Epidermal melanocyte (primary cell): Measurements from ENCODE around the gene SCNM1.
"Not testable (repeated sequence)": the region's sequence is repeated elsewhere in the genome, so short reads cannot be mapped to it uniquely, and the experiment has no call there.

ENCODE experiments used
- DNase-seq: peaks from one replicate; pipeline ENCODE4 v3.0.0; 2011; ENCODE audit warnings: low spot score; ENCODE audit not compliant: insufficient read length

SCNM1 gene

GRCh38 chr1:151146412-151147131 lies 19.4 kb upstream of the SCNM1 start, which contains the start of gene SEMA6C:
TSS of gene SEMA6C (minus strand) at chr1:151146631. CDS start at chr1:151142621, 4,010 bp downstream.
- DNase-seq: peak; percentile 83

- no peak for DNase-seq
Observed at GRCh38 chr1:151147132-151147503, 18.8 kb upstream of the SCNM1 start.

- DNase-seq: no peak
Observed at GRCh38 chr1:151147665-151148064, 18.3 kb upstream of the SCNM1 start.

DNA sequence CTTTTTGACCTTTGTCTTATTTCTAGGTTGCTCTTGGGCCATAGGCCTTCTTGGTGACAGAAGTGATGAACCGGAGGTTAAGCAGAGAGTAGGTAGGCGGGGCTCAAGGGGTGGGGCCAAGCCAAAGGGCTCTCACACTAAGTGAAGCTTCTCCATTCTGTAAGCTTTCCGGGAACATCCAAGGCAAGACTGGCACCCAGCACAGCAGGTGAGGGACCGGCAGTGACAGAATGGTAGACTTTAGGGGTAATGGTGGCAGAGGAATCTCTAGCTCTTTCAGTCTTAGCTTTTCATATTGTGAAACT lies 9.5 kb upstream of the SCNM1 start, which contains the start of gene TNFAIP8L2:
Gene TNFAIP8L2 (plus strand): TSS at position 135 of the 305 bp plus-strand sequence. CDS start 2,049 bp downstream, outside the sequence.
- no peak for DNase-seq

DNA sequence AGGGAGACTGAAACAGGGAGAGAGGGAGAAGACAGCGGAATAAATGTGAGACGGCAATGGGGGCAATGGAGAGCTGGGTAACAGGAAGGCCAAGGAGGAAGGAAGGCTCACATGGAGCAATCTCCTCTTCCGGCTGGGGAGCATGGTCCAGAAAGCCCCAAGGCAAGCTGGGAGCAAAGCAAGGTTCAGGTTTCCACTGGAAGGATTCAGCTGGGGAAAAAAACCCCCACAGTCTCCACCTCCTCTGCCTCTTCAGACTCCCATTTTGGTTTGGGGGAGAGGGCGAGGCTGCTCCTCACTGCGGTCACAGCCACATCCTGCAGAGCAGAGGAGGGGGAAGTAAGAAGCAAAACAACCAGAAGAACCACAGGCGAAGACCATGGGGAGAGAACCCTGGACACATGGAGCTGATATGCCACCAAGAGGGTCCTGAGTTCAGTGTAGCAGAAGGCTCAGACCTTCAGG lies 8.8 kb upstream of the SCNM1 start:
- DNase-seq: no peak

GRCh38 chr1:151158326-151158725 lies 7.6 kb upstream of the SCNM1 start:
- no peak for DNase-seq

DNA sequence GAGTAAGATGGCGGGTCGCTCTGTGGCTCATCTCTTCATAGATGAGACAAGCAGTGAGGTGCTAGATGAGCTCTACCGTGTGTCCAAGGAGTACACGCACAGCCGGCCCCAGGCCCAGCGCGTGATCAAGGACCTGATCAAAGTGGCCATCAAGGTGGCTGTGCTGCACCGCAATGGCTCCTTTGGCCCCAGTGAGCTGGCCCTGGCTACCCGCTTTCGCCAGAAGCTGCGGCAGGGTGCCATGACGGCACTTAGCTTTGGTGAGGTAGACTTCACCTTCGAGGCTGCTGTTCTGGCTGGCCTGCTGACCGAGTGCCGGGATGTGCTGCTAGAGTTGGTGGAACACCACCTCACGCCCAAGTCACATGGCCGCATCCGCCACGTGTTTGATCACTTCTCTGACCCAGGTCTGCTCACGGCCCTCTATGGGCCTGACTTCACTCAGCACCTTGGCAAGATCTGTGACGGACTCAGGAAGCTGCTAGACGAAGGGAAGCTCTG lies 7.1 kb upstream of the SCNM1 start:
- DNase-seq: no peak

DNA sequence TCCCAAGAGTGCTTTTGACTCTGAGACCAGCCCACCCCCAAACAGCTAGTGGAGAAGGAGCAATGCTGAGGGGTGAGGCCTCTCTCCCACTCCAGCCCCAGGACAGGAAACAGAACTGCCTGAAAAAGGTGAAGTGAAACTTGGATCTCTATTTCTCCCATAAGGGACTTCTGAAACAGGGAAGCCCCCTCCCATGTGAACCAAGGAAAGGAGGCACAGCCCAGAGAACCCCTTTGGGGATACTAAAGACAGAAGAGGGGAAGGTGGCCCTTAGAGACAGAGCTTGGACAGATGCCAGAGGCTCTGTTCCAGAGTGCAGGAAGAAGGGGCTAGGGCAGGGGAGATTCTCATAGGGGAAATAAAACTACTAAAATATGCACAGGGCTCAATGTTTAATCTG lies 6.6 kb upstream of the SCNM1 start:
- no peak for DNase-seq

- no peak for DNase-seq
Observed at GRCh38 chr1:151164732-151165280, 1.1 kb upstream of the SCNM1 start.

GRCh38 chr1:151165281-151165737 lies 635 bp upstream of the SCNM1 start:
- peak; percentile 61 for DNase-seq

DNA sequence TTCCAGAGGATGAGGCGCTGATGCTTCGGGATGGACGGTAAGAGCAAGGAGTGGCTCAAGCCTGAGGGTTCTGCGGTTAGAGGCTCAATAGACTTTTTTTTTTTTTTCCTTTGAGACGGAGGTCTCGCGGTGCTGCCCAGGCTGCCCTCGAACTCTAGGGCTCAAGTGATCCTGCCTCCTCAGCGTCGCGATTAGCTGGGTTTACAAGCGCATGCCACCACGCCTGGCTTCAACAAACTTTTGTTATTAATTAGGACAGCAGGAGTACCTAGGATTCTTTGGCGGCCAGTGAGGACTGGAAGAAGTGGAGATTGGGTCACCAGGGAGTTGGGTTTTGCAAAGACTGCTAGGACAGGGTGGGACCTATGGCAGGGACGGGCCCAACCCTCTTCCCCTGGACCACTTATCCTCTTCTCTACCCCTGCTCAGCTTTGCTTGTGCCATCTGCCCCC lies 587 bp downstream of the SCNM1 start:
- DNase-seq: no peak

DNA sequence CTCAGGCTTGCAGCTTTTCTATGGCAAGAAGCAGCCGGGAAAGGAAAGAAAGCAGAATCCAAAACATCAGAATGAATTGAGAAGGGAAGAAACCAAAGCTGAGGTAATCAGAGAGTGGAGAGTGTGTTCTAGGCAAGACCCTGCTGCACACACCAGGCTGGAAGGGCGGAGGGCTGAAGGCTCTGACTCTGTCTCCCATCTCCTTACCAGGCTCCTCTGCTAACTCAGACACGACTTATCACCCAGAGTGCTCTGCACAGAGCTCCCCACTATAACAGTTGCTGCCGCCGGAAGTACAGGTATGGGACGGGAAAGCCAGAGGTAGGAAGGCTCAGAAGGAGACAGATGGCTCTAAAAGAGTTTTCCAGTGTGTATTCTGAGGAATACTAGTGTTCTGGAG lies 1.2 kb downstream of the SCNM1 start:
- DNase-seq: no peak

DNA sequence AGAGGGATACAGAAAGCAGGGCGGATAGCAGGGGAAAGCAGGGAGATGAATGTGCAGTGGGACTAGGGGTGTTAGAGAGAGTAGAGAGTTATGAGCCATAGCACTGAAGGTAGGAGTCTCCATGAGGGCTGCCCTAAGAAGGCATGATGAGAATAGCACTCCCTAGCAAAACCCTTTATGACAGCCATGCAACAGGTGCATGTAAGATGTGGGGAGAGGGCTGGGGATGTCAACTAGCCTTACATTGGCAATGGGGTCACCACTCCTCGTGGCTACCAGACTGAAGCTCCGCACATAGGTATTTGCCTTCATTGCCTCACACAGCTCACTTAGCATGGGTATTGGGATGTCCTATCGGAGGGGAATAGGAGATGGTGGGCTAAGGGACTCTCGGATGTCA lies 5.2 kb downstream of the SCNM1 start:
- no peak for DNase-seq

GRCh38 chr1:151175041-151175741 lies 9.2 kb downstream of the SCNM1 start:
- no peak for DNase-seq

DNA sequence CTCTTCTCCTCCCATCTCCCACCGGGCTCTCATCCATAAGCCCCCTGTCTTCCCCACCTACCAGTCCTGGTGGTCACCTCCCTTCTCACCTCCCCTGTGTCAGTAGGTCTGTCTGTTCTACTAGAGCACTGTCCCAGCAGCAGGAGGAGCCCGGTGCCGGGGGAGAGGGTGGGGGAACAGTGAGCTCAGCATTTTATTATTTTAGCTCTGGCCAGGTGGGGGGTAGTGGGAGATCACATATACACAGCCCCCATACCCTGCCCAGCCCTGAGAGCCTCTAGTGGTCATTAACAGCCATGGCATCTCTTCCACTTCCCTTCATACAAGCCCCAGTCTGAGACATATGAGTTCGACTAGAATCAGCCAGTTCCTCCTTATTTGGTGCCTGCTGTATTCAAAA lies 9.9 kb downstream of the SCNM1 start, which contains the start of gene TMOD4:
Gene TMOD4 (minus strand): TSS at position 119 of the 400 bp plus-strand sequence. CDS start 1,106 bp downstream, outside the sequence.
- no peak for DNase-seq

DNA sequence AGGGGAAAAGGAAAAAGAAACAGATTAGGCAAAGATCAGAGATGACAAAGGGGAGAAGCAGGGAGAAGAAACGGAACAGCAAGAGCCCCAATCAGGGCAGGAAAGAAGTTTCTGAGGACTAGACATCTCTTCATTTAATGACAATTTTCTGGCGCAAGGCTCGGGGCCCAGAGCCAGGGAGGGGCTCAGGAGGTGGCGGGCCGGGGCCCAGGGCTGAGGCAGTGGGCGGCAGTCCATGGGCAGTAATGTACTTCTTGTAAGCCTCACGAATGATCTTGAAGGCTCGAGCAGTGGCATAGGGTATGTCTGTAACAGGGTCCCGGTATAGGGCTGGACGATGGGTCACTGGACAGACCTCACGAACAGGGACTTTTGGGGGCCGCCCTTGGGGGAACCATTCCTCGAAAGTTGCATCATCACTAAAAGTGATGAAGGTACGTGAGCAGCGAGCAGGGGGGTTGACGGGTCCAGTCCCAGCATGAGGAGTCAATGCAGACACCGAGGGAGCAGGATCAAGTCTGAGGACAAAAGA lies 10.6 kb downstream of the SCNM1 start:
- no peak for DNase-seq

DNA sequence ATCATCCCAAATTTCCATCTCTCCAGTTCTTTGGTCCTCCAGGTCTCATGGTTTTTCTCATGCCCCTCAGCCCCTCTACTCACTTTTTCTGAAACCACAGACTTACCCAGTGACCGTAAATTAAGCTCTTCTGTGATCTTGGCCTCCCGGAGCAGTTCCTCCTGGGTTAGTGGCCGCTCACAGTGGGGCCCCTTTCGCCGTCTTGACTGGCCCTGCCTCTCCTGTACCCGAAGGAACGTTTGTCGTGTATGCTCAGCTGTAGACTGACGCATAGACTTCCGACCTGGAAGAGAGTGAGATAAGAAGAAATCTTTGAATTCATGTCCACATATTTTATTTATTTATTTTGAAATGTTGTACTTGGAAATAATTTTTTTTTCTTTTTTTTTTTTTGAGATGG lies 18.3 kb downstream of the SCNM1 start:
- no peak for DNase-seq

DNA sequence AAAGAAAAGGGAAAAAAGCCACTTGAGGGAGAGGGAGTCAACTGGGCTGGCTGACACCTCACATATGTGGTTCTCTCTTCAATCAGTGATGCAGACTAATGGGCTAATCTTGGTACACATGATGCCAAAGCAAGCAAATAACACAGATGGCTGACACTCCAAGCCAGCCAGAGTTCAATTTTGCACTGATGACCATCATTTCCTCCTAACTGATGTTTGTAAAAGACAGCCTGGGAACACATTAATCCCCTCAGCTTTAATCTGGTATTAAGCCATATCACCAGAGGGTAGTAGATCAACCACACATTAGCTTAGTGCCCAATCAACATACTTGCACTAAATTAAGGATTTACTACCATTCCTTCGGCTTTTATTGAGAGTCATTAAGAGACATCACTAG lies 21.3 kb downstream of the SCNM1 start:
- no peak for DNase-seq

- DNase-seq: not testable (repeated sequence)
Observed at GRCh38 chr1:151188667-151189066, 22.7 kb downstream of the SCNM1 start.

DNA sequence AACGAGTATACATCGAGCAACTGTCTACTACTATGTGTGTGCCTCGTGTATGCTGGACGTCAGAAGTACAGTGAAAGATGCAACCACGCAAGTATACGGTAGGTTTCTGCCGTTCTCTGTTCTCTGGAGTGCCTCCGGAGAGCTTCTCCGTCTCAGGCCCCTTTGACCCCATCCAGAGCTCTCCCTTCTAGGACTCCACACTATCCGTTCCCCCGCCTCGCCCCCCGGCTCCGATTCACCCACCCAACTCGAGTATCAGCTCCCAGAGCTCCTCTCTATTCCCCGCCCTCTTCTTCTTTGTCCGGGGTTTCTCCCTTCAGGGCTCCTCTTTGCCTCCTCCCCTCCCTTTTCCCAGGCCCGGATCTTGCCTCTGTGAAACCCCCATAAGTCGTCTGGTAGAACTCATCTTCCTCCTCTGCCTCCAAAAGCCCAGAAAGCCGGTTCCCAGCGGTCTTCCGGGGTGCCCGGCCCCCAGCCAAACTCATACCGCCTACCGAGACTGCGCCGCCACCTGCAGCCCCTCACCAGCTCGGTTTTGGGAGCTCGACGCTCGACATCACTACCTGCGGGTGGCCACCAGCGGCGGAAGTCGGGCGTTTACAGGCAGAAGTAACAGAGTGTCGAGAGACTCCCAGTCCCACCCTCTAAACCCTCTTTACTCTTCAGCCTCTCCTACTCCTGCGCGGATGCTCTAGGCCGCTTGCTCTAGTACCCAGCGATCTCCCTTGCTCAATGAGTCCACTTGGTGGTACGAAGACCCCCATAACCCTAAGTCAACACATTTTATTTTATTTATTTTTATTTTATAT lies 23.9 kb downstream of the SCNM1 start, which contains the start of gene VPS72:
Gene VPS72 (minus strand): TSS at position 561 of the 809 bp plus-strand sequence. CDS start 76 bp downstream, at position 485.
- peak; percentile 87 for DNase-seq

DNA sequence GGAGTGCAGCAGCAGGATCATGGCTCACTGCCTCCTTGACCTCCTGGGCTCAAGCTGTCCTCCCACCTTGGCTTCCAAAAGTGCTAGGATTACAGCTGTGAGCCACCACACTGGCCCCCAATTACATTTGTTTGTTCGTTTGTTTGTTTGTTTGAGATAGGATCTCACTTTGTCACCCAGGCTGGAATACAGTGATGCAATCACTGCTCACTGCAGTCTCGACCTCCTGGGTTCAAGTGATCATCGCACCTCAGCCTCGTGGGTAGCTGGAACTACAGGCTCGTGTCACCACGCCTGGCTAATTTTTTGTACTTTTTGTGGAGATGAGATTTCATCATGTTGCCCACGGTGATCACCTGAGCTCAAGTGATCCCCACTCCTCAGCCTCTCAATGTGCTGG lies 26.1 kb downstream of the SCNM1 start:
- no peak for DNase-seq
